Hippocampal formation (tissue), 2 donors: ENCODE results near the gene MUSTN1.

Source experiments
- DNase-seq, 2 donors: peaks; one replicate each; lab custom pipeline; 2025; lab: John Stamatoyannopoulos, UW

MUSTN1 gene

GRCh38 chr3:52786330-52787215, 48.2 kb downstream of the MUSTN1 start:
- no peak for DNase-seq

- DNase-seq, result no peak
Measured at GRCh38 chr3:52784931-52785590, 49.8 kb downstream of the MUSTN1 start.

GRCh38 chr3:52784021-52784621, 50.7 kb downstream of the MUSTN1 start:
- DNase-seq, result no peak

GRCh38 chr3:52783211-52783555, 51.6 kb downstream of the MUSTN1 start:
- DNase-seq, result no peak
